ENCODE data around the gene APPBP2.

DNA sequence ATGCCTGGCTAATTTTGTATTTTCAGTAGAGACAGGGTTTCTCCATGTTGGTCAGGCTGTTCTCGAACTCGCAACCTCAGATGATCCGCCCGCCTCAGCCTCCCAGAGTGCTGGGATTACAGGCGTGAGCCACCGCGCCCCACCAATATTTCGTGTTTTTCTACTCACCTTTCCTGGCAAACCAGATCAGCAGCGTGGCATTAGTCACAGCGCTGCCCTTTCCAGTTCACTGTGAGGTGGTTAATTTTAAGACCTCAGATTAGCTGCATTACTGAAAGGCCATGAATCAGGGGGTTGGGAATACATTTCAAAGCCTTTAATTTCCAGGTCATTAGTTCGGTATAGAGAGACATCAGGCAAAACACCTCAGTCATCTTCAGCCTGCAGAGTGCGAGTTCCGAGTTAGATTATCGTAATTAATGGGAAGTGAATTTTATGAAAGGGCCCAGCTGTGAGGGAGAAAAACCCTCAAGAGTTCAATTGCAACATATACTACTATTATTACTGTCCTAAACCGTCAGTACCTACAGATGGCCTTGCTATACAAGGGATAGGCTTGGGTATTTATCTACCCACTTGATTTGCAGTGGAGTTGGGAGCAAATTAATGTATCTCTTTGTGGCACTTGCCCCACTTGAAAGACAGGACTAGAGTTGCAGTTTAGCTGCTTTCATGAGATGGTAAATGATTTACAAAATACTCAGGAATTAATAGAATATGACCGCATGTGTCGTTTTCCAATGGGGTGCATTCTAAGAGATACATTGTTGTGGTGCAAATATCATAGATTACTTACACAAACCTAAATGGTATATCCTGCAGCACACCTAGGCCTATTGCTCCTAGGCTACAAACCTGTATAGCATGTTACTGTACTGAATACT, 132.0 kb downstream of the APPBP2 start:
- TF ChIP-seq ZNF274 (IDR thresholded peaks at IDR 0.05; ENCODE audit: low read depth, low read length) (no peak), SUZ12 (IDR thresholded peaks at IDR 0.05; ENCODE audit: extremely low read depth, insufficient read depth, insufficient read length) (no peak)
